Mesothelial cell of epicardium (in vitro differentiated cells): ENCODE measurements around the gene CPTP. TPM values are rescaled to one million over a fixed set of nuclear protein-coding genes. Genes with fewer than 3 reads are reported as not detected.

Experiments used
- DNase-seq, 2 experiments: peaks; one replicate each; pipeline ENCODE4 v3.0.0; 2021; ENCODE audit warnings: low spot score in 2 of 2; ENCODE audit not compliant: unreplicated experiment in 2 of 2
- H3K27ac Mint-ChIP-seq: 2 replicates; pipeline ENCODE4 v1.8.0; 2021; ENCODE audit warnings: mixed read lengths
- H3K27me3 Mint-ChIP-seq: 2 replicates; pipeline ENCODE4 v1.8.0; 2021; ENCODE audit warnings: low read depth, mixed read lengths
- H3K36me3 Mint-ChIP-seq: 2 replicates; pipeline ENCODE4 v1.8.0; 2021; ENCODE audit warnings: mixed read lengths
- H3K4me1 Mint-ChIP-seq: 2 replicates; pipeline ENCODE4 v1.8.0; 2021; ENCODE audit warnings: mixed read lengths
- H3K4me3 Mint-ChIP-seq: 2 replicates; pipeline ENCODE4 v1.8.0; 2021; ENCODE audit warnings: mild to moderate bottlenecking, moderate library complexity, mixed read lengths
- H3K9me3 Mint-ChIP-seq: 2 replicates; pipeline ENCODE4 v1.8.0; 2021; ENCODE audit warnings: mixed read lengths
- CTCF ChIP-seq: fragments of 200-600 bp; sonication (generic); IDR thresholded peaks from one replicate; pipeline ENCODE4 v1.5.0; 2021; ENCODE audit warnings: antibody characterized with exemption; ENCODE audit not compliant: unreplicated experiment
- total RNA-seq: library from RNA; stranded (reverse); gene quantifications from 3 replicates; pipeline ENCODE4 v1.2.1, GENCODE V29; 2021

CPTP gene
- total RNA-seq, 1 donor from 2014 or later = 17.8 TPM

GRCh38 chr1:1306661-1307260, 17.8 kb upstream of the CPTP start:
- Mint-ChIP-seq H3K9me3 (no peaks in the 10 kb centered on the region), H3K27ac (peak overlapping the region; percentile 93), H3K4me1 (peaks cover 26% of the 10 kb centered on the region), H3K27me3 (no peaks in the 10 kb centered on the region), H3K4me3 (peak overlapping the region; percentile 80), H3K36me3 (no peaks in the 10 kb centered on the region)
- TF ChIP-seq CTCF = no peak
- DNase-seq = no peak

GRCh38 chr1:1307261-1307922, 17.2 kb upstream of the CPTP start:
- Mint-ChIP-seq H3K27me3 (no peaks in the 10 kb centered on the region), H3K4me1 (peaks cover 26% of the 10 kb centered on the region), H3K27ac (peak overlapping the region; percentile 93), H3K36me3 (no peaks in the 10 kb centered on the region), H3K4me3 (peak overlapping the region; percentile 80), H3K9me3 (no peaks in the 10 kb centered on the region)
- DNase-seq = no peak
- no peak for TF ChIP-seq CTCF

- Mint-ChIP-seq H3K27ac (peak within 1 kb of the TSS; percentile 93), H3K27me3 (no peaks in the 10 kb centered on the region), H3K9me3 (no peaks in the 10 kb centered on the region), H3K4me3 (peak within 1 kb of the TSS; percentile 80), H3K36me3 (no peaks in the 10 kb centered on the region), H3K4me1 (peaks cover 26% of the 10 kb centered on the region)
- TF ChIP-seq CTCF = no peak
- peak; percentile 86 for DNase-seq
Observed at GRCh38 chr1:1307923-1308755, 16.5 kb upstream of the CPTP start, which contains the start of the genes ACAP3 and PUSL1. Gene ACAP3, minus strand, starts transcription at chr1:1307930. Its CDS starts 115 bp downstream, at chr1:1307815. Gene PUSL1, plus strand, starts transcription at chr1:1308597. Its CDS starts 47 bp downstream, at chr1:1308644.

- Mint-ChIP-seq H3K27ac (no peak overlapping the region), H3K36me3 (peaks cover 2% of the 10 kb centered on the region), H3K4me1 (peaks cover 26% of the 10 kb centered on the region), H3K4me3 (peak overlapping the region; percentile 72), H3K27me3 (no peaks in the 10 kb centered on the region), H3K9me3 (no peaks in the 10 kb centered on the region)
- TF ChIP-seq CTCF = no peak
- DNase-seq = peak in 1 of 2 experiments; percentile 62
Observed at GRCh38 chr1:1308756-1309250, 15.8 kb upstream of the CPTP start.

- Mint-ChIP-seq H3K9me3 (no peaks in the 10 kb centered on the region), H3K4me1 (peaks cover 24% of the 10 kb centered on the region), H3K36me3 (peaks cover 2% of the 10 kb centered on the region), H3K27ac (no peak overlapping the region), H3K4me3 (peak overlapping the region; percentile 68), H3K27me3 (no peaks in the 10 kb centered on the region)
- TF ChIP-seq CTCF = no peak
- no peak for DNase-seq
Observed at GRCh38 chr1:1309251-1310108, 15.1 kb upstream of the CPTP start.
